NT2/D1 (cell line): ENCODE measurements around the gene SIT1.

Source experiments
- DNase-seq: peaks from one replicate; pipeline ENCODE4 v3.0.0-alpha.2; 2011; ENCODE audit warnings: low read depth, low spot score
- H3K27me3 ChIP-seq: 2 replicates; pipeline ENCODE4 v1.6.0; 2011; ENCODE audit warnings: mild to moderate bottlenecking; ENCODE audit not compliant: insufficient read length, insufficient read depth
- H3K36me3 ChIP-seq: 2 replicates; pipeline ENCODE4 v1.6.1; 2011; ENCODE audit warnings: mild to moderate bottlenecking, low read length, mixed read lengths; ENCODE audit not compliant: insufficient read depth, insufficient read length
- H3K4me1 ChIP-seq: 2 replicates; pipeline ENCODE4 v1.5.1; 2011; ENCODE audit not compliant: insufficient read depth, insufficient read length
- H3K4me3 ChIP-seq: 2 replicates; pipeline ENCODE4 v1.5.1; 2011; ENCODE audit warnings: low read depth; ENCODE audit not compliant: insufficient read length
- H3K9ac ChIP-seq: 2 replicates; pipeline ENCODE4 v1.6.0; 2011; ENCODE audit warnings: low read depth; ENCODE audit not compliant: insufficient read length
- H3K9me3 ChIP-seq: 2 replicates; pipeline ENCODE4 v1.5.1; 2011; ENCODE audit warnings: mild to moderate bottlenecking, low read length; ENCODE audit not compliant: insufficient read depth
- SUZ12 ChIP-seq: IDR thresholded peaks from 2 replicates; pipeline ENCODE4 v1.6.1; 2011; ENCODE audit not compliant: insufficient read length, insufficient read depth; ENCODE audit errors: extremely low read depth
- YY1 ChIP-seq: IDR thresholded peaks from 2 replicates; pipeline ENCODE4 v1.6.1; 2011; ENCODE audit not compliant: insufficient read length, insufficient read depth
- ZNF274 ChIP-seq: IDR thresholded peaks from 2 replicates; pipeline ENCODE4 v1.6.1; 2011; ENCODE audit warnings: mild to moderate bottlenecking, low read depth, low read length

Gene SIT1

DNA sequence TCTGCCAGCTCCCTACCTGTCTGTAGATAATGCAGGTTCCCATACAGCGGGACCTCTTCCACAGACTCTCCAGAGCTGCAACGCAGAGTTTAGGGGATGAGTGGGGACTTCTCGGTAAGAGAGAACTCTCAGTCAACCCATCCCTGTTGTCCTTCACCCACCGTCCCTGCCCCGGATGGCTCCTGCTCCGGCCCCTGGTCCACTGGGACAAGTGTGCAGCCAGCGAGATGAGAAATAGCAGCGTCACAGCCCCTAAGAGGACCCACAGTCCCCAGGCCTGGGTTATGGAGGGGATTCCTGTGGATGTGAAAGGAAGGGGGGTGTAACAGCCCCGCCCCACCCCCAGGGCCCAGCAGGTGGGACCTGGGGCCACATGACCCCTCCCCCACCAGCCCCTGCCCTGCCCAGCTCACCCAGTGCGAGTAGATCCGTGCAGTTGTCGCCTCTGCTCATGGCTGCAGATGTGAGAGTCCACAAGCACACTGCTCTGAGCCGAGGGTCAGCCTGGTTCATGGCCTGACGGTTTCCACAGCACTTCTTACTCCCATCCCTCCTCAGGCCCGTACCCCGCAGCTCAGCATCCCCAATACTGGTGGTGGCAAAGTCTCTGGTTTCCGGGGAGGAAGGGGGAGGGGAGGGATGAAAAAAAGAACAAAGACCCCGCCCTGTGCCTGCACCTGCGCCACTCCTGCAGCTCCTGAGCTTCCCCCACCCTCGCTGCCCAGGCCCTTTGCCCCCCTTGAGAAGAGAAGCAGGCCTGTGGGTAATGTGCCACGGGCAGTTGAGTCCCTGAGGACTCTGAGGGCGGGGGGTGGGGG is at the start of gene SIT1:
SIT1 (minus strand) TSS at position 591 of the 818 bp plus-strand sequence; CDS start at position 513, 78 bp downstream.
- Histone ChIP-seq H3K4me1 (peaks cover 24% of the 10 kb centered on the region), H3K4me3 (no peak within 1 kb of the TSS), H3K9ac (peak within 1 kb of the TSS; percentile 6), H3K36me3 (no peaks in the 10 kb centered on the region), H3K27me3 (peaks cover 18% of the 10 kb centered on the region), H3K9me3 (no peaks in the 10 kb centered on the region)
- no peak for TF ChIP-seq YY1
- TF ChIP-seq SUZ12: no peak
- no peak for TF ChIP-seq ZNF274
- no peak for DNase-seq

DNA sequence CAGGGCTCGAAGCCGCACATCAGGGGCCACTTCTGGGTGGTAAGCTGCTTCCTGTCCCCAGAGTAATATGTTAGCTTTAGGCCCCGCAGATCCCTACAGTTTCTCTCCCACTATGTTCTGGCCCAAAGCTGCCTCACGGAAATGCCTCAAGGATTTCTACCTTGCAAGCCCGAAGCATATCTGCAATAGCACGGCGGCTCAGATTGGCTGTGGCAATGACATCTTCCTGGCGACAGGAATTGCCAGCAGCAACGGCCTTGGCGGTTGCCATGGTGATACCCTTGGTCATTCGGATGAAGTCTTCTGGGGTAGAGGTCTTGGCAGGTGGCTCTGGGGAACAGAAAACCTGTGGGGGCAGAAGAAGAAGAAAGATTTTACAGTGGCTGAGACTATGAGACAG is 49.3 kb upstream of the SIT1 start:
- H3K4me1 ChIP-seq: no peaks in the 10 kb centered on the region
- peaks cover 94% of the 10 kb centered on the region for H3K36me3 ChIP-seq
- no peak for DNase-seq
- H3K4me3 ChIP-seq: no peak overlapping the region
- no peaks in the 10 kb centered on the region for H3K9me3 ChIP-seq
- H3K9ac ChIP-seq: no peak overlapping the region
- no peaks in the 10 kb centered on the region for H3K27me3 ChIP-seq
- TF ChIP-seq SUZ12: no peak
- TF ChIP-seq YY1: no peak

GRCh38 chr9:35698231-35698630 is 47.5 kb upstream of the SIT1 start:
- no peaks in the 10 kb centered on the region for H3K9me3 ChIP-seq
- no peaks in the 10 kb centered on the region for H3K27me3 ChIP-seq
- DNase-seq: no peak
- no peak overlapping the region for H3K4me3 ChIP-seq
- H3K9ac ChIP-seq: no peak overlapping the region
- no peaks in the 10 kb centered on the region for H3K4me1 ChIP-seq
- peaks cover 81% of the 10 kb centered on the region for H3K36me3 ChIP-seq
- TF ChIP-seq YY1 (no peak), ZNF274 (no peak), SUZ12 (no peak)

DNA sequence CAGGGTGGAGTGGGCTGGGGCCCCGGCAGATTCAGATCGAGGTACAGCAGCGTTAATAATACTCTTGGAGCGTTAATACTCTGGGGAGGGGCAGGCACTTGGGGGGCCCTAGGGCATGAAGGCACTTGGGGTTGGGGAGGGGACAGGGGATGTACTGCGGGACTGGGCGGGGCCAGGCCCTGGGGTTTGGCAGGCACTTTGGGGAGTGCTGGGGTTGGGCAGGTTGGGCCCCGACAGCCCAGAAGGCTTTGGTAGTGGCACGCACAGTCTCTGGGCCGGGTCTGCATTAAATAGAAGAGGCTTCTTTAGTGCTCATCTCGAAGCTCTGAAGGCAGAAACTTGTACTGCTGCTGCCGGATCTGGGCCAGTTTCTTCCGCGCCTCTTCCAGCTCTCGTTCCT is 46.8 kb upstream of the SIT1 start:
- H3K4me1 ChIP-seq: no peaks in the 10 kb centered on the region
- peaks cover 73% of the 10 kb centered on the region for H3K36me3 ChIP-seq
- H3K9me3 ChIP-seq: no peaks in the 10 kb centered on the region
- H3K9ac ChIP-seq: no peak overlapping the region
- no peak overlapping the region for H3K4me3 ChIP-seq
- TF ChIP-seq YY1: no peak
- TF ChIP-seq ZNF274: no peak
- no peak for TF ChIP-seq SUZ12
- no peaks in the 10 kb centered on the region for H3K27me3 ChIP-seq
- no peak for DNase-seq

GRCh38 chr9:35696520-35697215 is 45.9 kb upstream of the SIT1 start:
- H3K9ac ChIP-seq: no peak overlapping the region
- peak; percentile 42 for DNase-seq
- no peaks in the 10 kb centered on the region for H3K27me3 ChIP-seq
- H3K4me3 ChIP-seq: no peak overlapping the region
- TF ChIP-seq YY1 (no peak), ZNF274 (no peak), SUZ12 (no peak)
- H3K9me3 ChIP-seq: no peaks in the 10 kb centered on the region
- peaks cover 68% of the 10 kb centered on the region for H3K36me3 ChIP-seq
- H3K4me1 ChIP-seq: no peaks in the 10 kb centered on the region

GRCh38 chr9:35695943-35696401 is 45.2 kb upstream of the SIT1 start:
- no peaks in the 10 kb centered on the region for H3K27me3 ChIP-seq
- H3K9ac ChIP-seq: no peak overlapping the region
- TF ChIP-seq SUZ12: no peak
- TF ChIP-seq ZNF274: no peak
- no peak for TF ChIP-seq YY1
- H3K4me1 ChIP-seq: no peaks in the 10 kb centered on the region
- peaks cover 61% of the 10 kb centered on the region for H3K36me3 ChIP-seq
- no peaks in the 10 kb centered on the region for H3K9me3 ChIP-seq
- DNase-seq: no peak
- no peak overlapping the region for H3K4me3 ChIP-seq

- Histone ChIP-seq H3K4me1 (peaks cover 12% of the 10 kb centered on the region), H3K27me3 (no peaks in the 10 kb centered on the region), H3K9ac (no peak overlapping the region), H3K4me3 (no peak overlapping the region), H3K9me3 (no peaks in the 10 kb centered on the region), H3K36me3 (peaks cover 44% of the 10 kb centered on the region)
- DNase-seq: no peak
- TF ChIP-seq SUZ12 (no peak), YY1 (no peak), ZNF274 (no peak)
Observed at GRCh38 chr9:35691757-35692301, 41.1 kb upstream of the SIT1 start.
